ENCODE measurements around the gene TLDC2. TPM values are rescaled to one million over a fixed set of nuclear protein-coding genes. Genes with fewer than 3 reads are reported as not detected.

The TLDC2 gene
- polyA plus RNA-seq (2013, experiment 1 of 2): 0.17 TPM
- 0.20 TPM for polyA plus RNA-seq (2013, experiment 2 of 2)

DNA sequence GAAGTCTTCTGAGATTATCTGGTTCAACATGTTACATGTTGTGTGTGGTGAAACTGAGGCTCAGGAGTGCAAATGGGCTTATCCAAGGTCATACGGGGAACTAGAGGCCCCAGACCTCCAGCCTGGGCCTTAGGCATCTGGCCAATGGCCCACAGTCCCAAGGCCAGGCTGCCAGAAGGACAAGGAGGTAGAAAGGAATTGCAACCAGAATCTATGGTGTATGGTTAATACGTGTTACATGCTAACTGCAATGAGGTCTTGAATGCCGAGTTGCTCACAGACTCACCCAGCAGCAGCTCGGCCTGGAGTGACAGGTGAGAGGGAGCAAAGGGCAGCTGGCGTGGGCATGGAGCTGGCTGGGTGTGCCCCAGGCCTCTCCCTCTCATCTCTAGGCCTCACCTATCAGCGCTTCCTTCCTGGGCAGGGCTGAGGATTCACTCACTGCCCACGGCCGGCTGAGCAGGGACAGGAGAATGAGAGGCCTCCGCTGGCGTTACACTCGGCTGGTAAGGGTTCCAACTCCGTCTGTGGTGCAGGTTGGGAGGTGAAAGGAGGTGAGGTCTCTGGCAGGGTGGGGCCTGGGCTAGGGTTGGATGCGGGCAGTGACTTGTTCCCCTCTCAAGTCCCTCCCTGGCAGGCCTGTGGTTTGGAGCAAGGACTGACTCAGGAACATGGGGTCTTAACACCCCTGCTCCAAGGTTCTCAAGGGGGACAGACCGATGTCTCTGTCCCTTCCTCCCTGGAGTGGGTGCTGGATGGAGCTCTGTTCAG lies at the start of gene TLDC2:
Gene TLDC2, plus strand, starts transcription at position 437 of the 771 bp plus-strand sequence. Its CDS starts 37 bp downstream, at position 474.
- H3K4me3 ChIP-seq (ENCODE audit: low read length): no peak within 1 kb of the TSS
- no CpG with 5 or more reads among the region's 14 CpGs for WGBS (ENCODE audit: extremely low coverage, insufficient coverage, low lambda C conversion rate)

DNA sequence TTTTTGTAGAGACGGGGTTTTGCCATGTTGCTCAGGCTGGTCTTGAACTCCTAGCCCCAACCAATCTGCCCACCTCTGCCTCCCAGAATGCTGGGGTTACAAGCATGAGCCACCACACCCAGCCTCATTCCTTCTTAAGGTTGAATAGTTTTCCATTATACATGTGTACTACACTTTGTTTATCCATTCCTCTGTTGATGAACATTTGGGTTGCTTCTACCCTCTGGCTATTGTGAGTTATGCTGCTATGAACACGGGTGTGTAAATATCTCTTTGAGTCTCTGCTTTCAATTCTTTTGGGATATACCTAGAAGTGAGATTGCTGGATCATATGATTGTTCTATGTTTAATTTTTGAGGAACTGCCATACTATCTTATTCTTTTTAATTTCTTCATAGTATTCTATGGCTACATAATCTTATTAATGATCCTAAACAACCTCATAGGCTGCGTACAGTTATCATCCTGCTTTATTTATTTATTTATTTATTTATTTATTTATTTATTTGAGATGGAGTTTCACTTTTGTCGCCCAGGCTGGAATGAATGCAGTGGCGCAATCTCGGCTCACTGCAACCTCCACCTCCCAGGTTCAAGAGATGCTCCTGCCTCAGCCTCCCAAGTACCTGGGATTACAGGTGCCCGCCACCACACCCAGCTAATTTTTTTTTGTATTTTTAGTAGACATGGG lies 49.2 kb upstream of the TLDC2 start:
- peaks cover 5% of the 10 kb centered on the region for H3K36me3 ChIP-seq (ENCODE audit: control insufficient read depth, insufficient read depth, low read length)
- H3K79me1 ChIP-seq (ENCODE audit: low read length): no peaks in the 10 kb centered on the region
- no peak overlapping the region for H2AK5ac ChIP-seq (ENCODE audit: low read length)
- H4K5ac ChIP-seq (ENCODE audit: low read length): no peak overlapping the region
- H3K79me2 ChIP-seq (ENCODE audit: control insufficient read depth, insufficient read depth, low read length): no peaks in the 10 kb centered on the region
- H3K4me2 ChIP-seq (ENCODE audit: low read length): no peak overlapping the region
- DNase-seq: no peak
- H3K56ac ChIP-seq (ENCODE audit: low read length): no peak overlapping the region
- no CpG with 5 or more reads among the region's 7 CpGs for WGBS (ENCODE audit: extremely low coverage, insufficient coverage, low lambda C conversion rate)
- no peak overlapping the region for H3K4me3 ChIP-seq (ENCODE audit: low read length)
- H3K4me1 ChIP-seq (ENCODE audit: control insufficient read depth, low read depth, low read length): peaks cover 6% of the 10 kb centered on the region
- H4K8ac ChIP-seq (ENCODE audit: low read depth, low read length): no peak overlapping the region
- no peak overlapping the region for H3K4ac ChIP-seq (ENCODE audit: low read depth, low read length)
- no peak overlapping the region for H2BK15ac ChIP-seq (replicated peaks; ENCODE audit: low read depth)
- no peak overlapping the region for H2BK120ac ChIP-seq (ENCODE audit: low read depth, low read length)
- H3K27ac ChIP-seq (ENCODE audit: low read depth, low read length): no peak overlapping the region
- H3K18ac ChIP-seq (ENCODE audit: low read length): no peak overlapping the region
- H3K23ac ChIP-seq (ENCODE audit: low read length): no peak overlapping the region
- H2BK5ac ChIP-seq (ENCODE audit: low read length): no peak overlapping the region
- H3K27me3 ChIP-seq (ENCODE audit: insufficient read depth, low read length, poor library complexity): no peaks in the 10 kb centered on the region
- no peak overlapping the region for H3K9ac ChIP-seq (ENCODE audit: low read length)

More for the DNA sequence above, at the start of gene TLDC2:
- Histone ChIP-seq H4K5ac (ENCODE audit: low read length) (no peak within 1 kb of the TSS), H3K27me3 (ENCODE audit: insufficient read depth, low read length, poor library complexity) (no peaks in the 10 kb centered on the region), H3K23ac (ENCODE audit: low read length) (no peak within 1 kb of the TSS), H2AK5ac (ENCODE audit: low read length) (no peak within 1 kb of the TSS), H3K79me1 (ENCODE audit: low read length) (no peaks in the 10 kb centered on the region), H3K56ac (ENCODE audit: low read length) (peak within 1 kb of the TSS; percentile 15), H3K4ac (ENCODE audit: low read depth, low read length) (no peak within 1 kb of the TSS), H3K18ac (ENCODE audit: low read length) (no peak within 1 kb of the TSS), H3K9ac (ENCODE audit: low read length) (no peak within 1 kb of the TSS), H4K8ac (ENCODE audit: low read depth, low read length) (no peak within 1 kb of the TSS), H3K4me1 (ENCODE audit: control insufficient read depth, low read depth, low read length) (no peaks in the 10 kb centered on the region), H3K27ac (ENCODE audit: low read depth, low read length) (no peak within 1 kb of the TSS), H3K4me2 (ENCODE audit: low read length) (no peak within 1 kb of the TSS), H2BK15ac (replicated peaks; ENCODE audit: low read depth) (no peak within 1 kb of the TSS), H2BK5ac (ENCODE audit: low read length) (no peak within 1 kb of the TSS), H3K79me2 (ENCODE audit: control insufficient read depth, insufficient read depth, low read length) (no peaks in the 10 kb centered on the region), H3K36me3 (ENCODE audit: control insufficient read depth, insufficient read depth, low read length) (no peaks in the 10 kb centered on the region), H2BK120ac (ENCODE audit: low read depth, low read length) (no peak within 1 kb of the TSS)
- no peak for DNase-seq

DNA sequence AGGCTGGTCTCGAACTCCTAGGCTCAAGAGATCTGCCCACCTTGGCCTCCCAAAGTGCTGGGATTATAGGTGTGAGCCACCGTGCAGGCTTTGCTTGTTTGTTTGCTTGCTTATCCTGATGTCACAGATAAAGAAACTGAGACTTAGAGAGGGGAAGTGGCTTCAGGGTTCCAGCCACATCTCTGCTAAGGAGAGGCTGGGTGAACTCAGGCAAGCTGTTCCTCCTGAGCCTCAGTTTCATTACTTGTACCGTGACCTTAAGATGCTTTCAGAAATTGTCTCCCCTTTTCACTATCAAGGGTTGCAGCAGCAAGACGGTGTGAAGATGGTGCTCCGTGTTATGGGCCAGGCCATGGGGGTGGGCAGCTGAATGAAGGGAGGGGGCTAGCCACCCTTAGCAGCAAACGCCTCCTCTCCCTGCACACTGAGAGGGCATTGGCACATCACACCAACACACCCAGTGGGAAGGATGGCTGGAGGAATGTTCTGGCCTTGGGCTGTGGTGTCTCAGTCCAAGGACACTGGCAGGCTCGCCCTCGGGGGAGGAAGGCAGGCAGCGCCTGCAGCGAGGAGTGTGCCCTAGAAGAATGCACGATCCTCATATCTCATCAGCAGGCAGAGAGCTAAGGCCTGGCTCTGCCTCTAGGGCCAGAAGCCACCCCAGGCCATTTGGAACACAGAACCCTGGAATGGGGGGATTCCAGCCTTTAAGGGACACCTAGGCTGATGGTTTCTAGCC lies 48.2 kb upstream of the TLDC2 start:
- no peak for DNase-seq
- Histone ChIP-seq H3K4ac (ENCODE audit: low read depth, low read length) (no peak overlapping the region), H3K27me3 (ENCODE audit: insufficient read depth, low read length, poor library complexity) (no peaks in the 10 kb centered on the region), H3K36me3 (ENCODE audit: control insufficient read depth, insufficient read depth, low read length) (peaks cover 5% of the 10 kb centered on the region), H3K27ac (ENCODE audit: low read depth, low read length) (no peak overlapping the region), H3K79me1 (ENCODE audit: low read length) (no peaks in the 10 kb centered on the region), H3K4me2 (ENCODE audit: low read length) (no peak overlapping the region), H3K4me3 (ENCODE audit: low read length) (no peak overlapping the region), H4K8ac (ENCODE audit: low read depth, low read length) (no peak overlapping the region), H3K79me2 (ENCODE audit: control insufficient read depth, insufficient read depth, low read length) (no peaks in the 10 kb centered on the region), H3K4me1 (ENCODE audit: control insufficient read depth, low read depth, low read length) (no peaks in the 10 kb centered on the region), H3K56ac (ENCODE audit: low read length) (no peak overlapping the region), H4K5ac (ENCODE audit: low read length) (no peak overlapping the region), H3K9ac (ENCODE audit: low read length) (no peak overlapping the region), H2BK15ac (replicated peaks; ENCODE audit: low read depth) (no peak overlapping the region), H2AK5ac (ENCODE audit: low read length) (no peak overlapping the region), H3K23ac (ENCODE audit: low read length) (no peak overlapping the region), H2BK5ac (ENCODE audit: low read length) (no peak overlapping the region), H2BK120ac (ENCODE audit: low read depth, low read length) (no peak overlapping the region), H3K18ac (ENCODE audit: low read length) (no peak overlapping the region)
- no CpG with 5 or more reads among the region's 11 CpGs for WGBS (ENCODE audit: extremely low coverage, insufficient coverage, low lambda C conversion rate)

GRCh38 chr20:36830791-36831691 lies 44.9 kb upstream of the TLDC2 start:
- no peak overlapping the region for H2BK15ac ChIP-seq (replicated peaks; ENCODE audit: low read depth)
- H3K79me2 ChIP-seq (ENCODE audit: control insufficient read depth, insufficient read depth, low read length): no peaks in the 10 kb centered on the region
- no peak overlapping the region for H4K5ac ChIP-seq (ENCODE audit: low read length)
- H3K9ac ChIP-seq (ENCODE audit: low read length): no peak overlapping the region
- H3K27ac ChIP-seq (ENCODE audit: low read depth, low read length): no peak overlapping the region
- no CpG with 5 or more reads among the region's 11 CpGs for WGBS (ENCODE audit: extremely low coverage, insufficient coverage, low lambda C conversion rate)
- H3K4me1 ChIP-seq (ENCODE audit: control insufficient read depth, low read depth, low read length): peaks cover 2% of the 10 kb centered on the region
- no peaks in the 10 kb centered on the region for H3K27me3 ChIP-seq (ENCODE audit: insufficient read depth, low read length, poor library complexity)
- no peak overlapping the region for H3K18ac ChIP-seq (ENCODE audit: low read length)
- H3K4me2 ChIP-seq (ENCODE audit: low read length): no peak overlapping the region
- H2BK120ac ChIP-seq (ENCODE audit: low read depth, low read length): no peak overlapping the region
- no peak overlapping the region for H2AK5ac ChIP-seq (ENCODE audit: low read length)
- H4K8ac ChIP-seq (ENCODE audit: low read depth, low read length): no peak overlapping the region
- no peak overlapping the region for H3K4me3 ChIP-seq (ENCODE audit: low read length)
- no peak for DNase-seq
- H3K23ac ChIP-seq (ENCODE audit: low read length): no peak overlapping the region
- H3K36me3 ChIP-seq (ENCODE audit: control insufficient read depth, insufficient read depth, low read length): peaks cover 5% of the 10 kb centered on the region
- no peak overlapping the region for H3K56ac ChIP-seq (ENCODE audit: low read length)
- no peak overlapping the region for H3K4ac ChIP-seq (ENCODE audit: low read depth, low read length)
- H3K79me1 ChIP-seq (ENCODE audit: low read length): no peaks in the 10 kb centered on the region
- H2BK5ac ChIP-seq (ENCODE audit: low read length): no peak overlapping the region

GRCh38 chr20:36832791-36833190 lies 43.1 kb upstream of the TLDC2 start:
- WGBS (ENCODE audit: extremely low coverage, insufficient coverage, low lambda C conversion rate): no CpG with 5 or more reads among the region's 7 CpGs
- Histone ChIP-seq H3K4me2 (ENCODE audit: low read length) (no peak overlapping the region), H3K4me1 (ENCODE audit: control insufficient read depth, low read depth, low read length) (peaks cover 2% of the 10 kb centered on the region), H3K4me3 (ENCODE audit: low read length) (no peak overlapping the region), H3K18ac (ENCODE audit: low read length) (no peak overlapping the region), H3K36me3 (ENCODE audit: control insufficient read depth, insufficient read depth, low read length) (peaks cover 2% of the 10 kb centered on the region), H3K56ac (ENCODE audit: low read length) (no peak overlapping the region), H3K4ac (ENCODE audit: low read depth, low read length) (no peak overlapping the region), H3K23ac (ENCODE audit: low read length) (no peak overlapping the region), H2BK5ac (ENCODE audit: low read length) (no peak overlapping the region), H4K5ac (ENCODE audit: low read length) (no peak overlapping the region), H3K79me2 (ENCODE audit: control insufficient read depth, insufficient read depth, low read length) (no peaks in the 10 kb centered on the region), H2BK15ac (replicated peaks; ENCODE audit: low read depth) (no peak overlapping the region), H4K8ac (ENCODE audit: low read depth, low read length) (no peak overlapping the region), H3K27ac (ENCODE audit: low read depth, low read length) (no peak overlapping the region), H2AK5ac (ENCODE audit: low read length) (no peak overlapping the region), H2BK120ac (ENCODE audit: low read depth, low read length) (no peak overlapping the region), H3K79me1 (ENCODE audit: low read length) (no peaks in the 10 kb centered on the region), H3K9ac (ENCODE audit: low read length) (no peak overlapping the region), H3K27me3 (ENCODE audit: insufficient read depth, low read length, poor library complexity) (no peaks in the 10 kb centered on the region)
- DNase-seq: no peak

Measured in mesendoderm (in vitro differentiated cells).